HepG2 (cell line): ENCODE data around the gene LZTR1. TPM values are rescaled to one million over a fixed set of nuclear protein-coding genes. Genes with fewer than 3 reads are reported as not detected.

ENCODE experiments used
- ATF7 ChIP-seq, 2 experiments: fragments of 450-650 bp in 1 of 2; sonication (generic) in 1 of 2; formaldehyde crosslinking in 1 of 2; IDR thresholded peaks; 2 replicates each; pipeline versions ENCODE4 v1.4.0 to v1.6.1; 2016 to 2020; ENCODE audit warnings: antibody characterized with exemption in 1 of 2, mild to moderate bottlenecking in 1 of 2, missing genetic modification reagents in 1 of 2
- BRD4 ChIP-seq: sonication (generic); formaldehyde crosslinking; IDR thresholded peaks from 2 replicates; pipeline ENCODE4 v1.4.0; 2020; ENCODE audit warnings: missing genetic modification reagents
- CREM ChIP-seq, 2 experiments: sonication (generic) in 1 of 2; formaldehyde crosslinking in 1 of 2; IDR thresholded peaks; 2 replicates each; pipeline versions ENCODE4 v1.4.0 to v1.6.1; 2016 to 2020; ENCODE audit warnings: antibody characterized with exemption in 1 of 2, mild to moderate bottlenecking in 1 of 2, missing genetic modification reagents in 1 of 2
- EP300 ChIP-seq, 3 experiments: sonication (generic) in 1 of 3; formaldehyde crosslinking in 1 of 3; IDR thresholded peaks; 2 replicates each; pipeline versions ENCODE4 v1.5.1 to v1.6.1; 2011 to 2020; ENCODE audit warnings: low read depth in 2 of 3, low read length in 2 of 3, borderline replicate concordance in 1 of 3, improper control_type of control experiment in 1 of 3, mild to moderate bottlenecking in 1 of 3, missing genetic modification reagents in 1 of 3, moderate library complexity in 1 of 3
- ETV5 ChIP-seq: IDR thresholded peaks from 2 replicates; pipeline ENCODE4 v1.6.1; 2018; ENCODE audit warnings: missing biosample characterization, missing genetic modification reagents, inconsistent platforms, borderline replicate concordance
- MAFK ChIP-seq, 2 experiments: IDR thresholded peaks in 1 of 2; conservative IDR thresholded peaks in 1 of 2; 2 replicates each; pipeline ENCODE4 v1.6.1; 2011; ENCODE audit warnings: improper control_type of control experiment in 2 of 2, low read length in 2 of 2
- MBNL3 ChIP-seq: fragments of 250-450 bp; sonication (Bioruptor Pico); conservative IDR thresholded peaks from 2 replicates; pipeline ENCODE4 v1.8.0; 2022; ENCODE audit warnings: mild to moderate bottlenecking, inconsistent platforms
- RFXANK ChIP-seq: IDR thresholded peaks from 2 replicates; pipeline ENCODE4 v1.6.1; 2016
- ZBTB1 ChIP-seq: sonication (generic); formaldehyde crosslinking; IDR thresholded peaks from 2 replicates; pipeline ENCODE4 v1.4.0; 2020; ENCODE audit warnings: missing genetic modification reagents, borderline replicate concordance
- ZBTB38 ChIP-seq: sonication (generic); formaldehyde crosslinking; IDR thresholded peaks from 2 replicates; pipeline ENCODE4 v1.5.1; 2020; ENCODE audit warnings: mild to moderate bottlenecking, missing genetic modification reagents
- ZFX ChIP-seq: sonication (generic); formaldehyde crosslinking; IDR thresholded peaks from 2 replicates; pipeline ENCODE4 v1.4.0; 2020; ENCODE audit warnings: mild to moderate bottlenecking, low read depth, missing genetic modification reagents, moderate library complexity
- ZNF143 ChIP-seq: sonication (generic); formaldehyde crosslinking; IDR thresholded peaks from 2 replicates; pipeline ENCODE4 v1.4.0; 2020; ENCODE audit warnings: missing genetic modification reagents
- ZNF335 ChIP-seq: sonication (generic); formaldehyde crosslinking; IDR thresholded peaks from 2 replicates; pipeline ENCODE4 v1.4.0; 2020; ENCODE audit warnings: missing genetic modification reagents
- ZNF772 ChIP-seq: sonication (generic); formaldehyde crosslinking; IDR thresholded peaks from 2 replicates; pipeline ENCODE4 v1.5.0; 2020; ENCODE audit warnings: mild to moderate bottlenecking, missing genetic modification reagents
- polyA plus RNA-seq, 8 experiments: library from polyadenylated mRNA; depleted of rRNA in 3 of 8; stranded (reverse) in 7 of 8; unstranded in 1 of 8; fragments of >200 nt; fragmentation: Illumina TruSeq in 4 of 8; extraction: Trizol in 4 of 8; gene quantifications; 2 replicates each; pipeline versions ENCODE4 v1.2.1 to v1.2.3, GENCODE V29; 2011 to 2016; ENCODE audit warnings: low read depth in 4 of 8, missing spikeins in 1 of 8, mixed read lengths in 1 of 8; ENCODE audit not compliant: insufficient read depth in 1 of 8
- total RNA-seq, 5 experiments: library from RNA; depleted of rRNA; stranded (reverse); fragments of >200 nt; fragmentation: Illumina TruSeq; extraction: Trizol; gene quantifications; 2 replicates each; pipeline ENCODE4 v1.2.3, GENCODE V29; 2016; ENCODE audit warnings: low read depth in 1 of 5
- TF ChIP-seq, protein P1 (sequence below): sonication (generic); formaldehyde crosslinking; IDR thresholded peaks from 2 replicates; pipeline ENCODE4 v1.5.0; 2020; ENCODE audit warnings: mild to moderate bottlenecking, missing genetic modification reagents, moderate library complexity
- TF ChIP-seq, protein P2 (sequence below): sonication (generic); formaldehyde crosslinking; IDR thresholded peaks from 2 replicates; pipeline ENCODE4 v1.4.0; 2020; ENCODE audit warnings: mild to moderate bottlenecking, low read depth, missing genetic modification reagents
- TF ChIP-seq, protein P3 (sequence below): sonication (generic); formaldehyde crosslinking; conservative IDR thresholded peaks from 2 replicates; pipeline ENCODE4 v1.4.0; 2020; ENCODE audit warnings: missing genetic modification reagents
- TF ChIP-seq, protein P4 (sequence below): sonication (generic); formaldehyde crosslinking; IDR thresholded peaks from 2 replicates; pipeline ENCODE4 v1.4.0; 2020; ENCODE audit warnings: missing genetic modification reagents
- TF ChIP-seq, protein P5 (sequence below), 2 experiments: fragments of 450-650 bp in 1 of 2; sonication (generic) in 1 of 2; formaldehyde crosslinking; IDR thresholded peaks; 2 replicates each; pipeline versions ENCODE4 v1.5.0 to v1.8.0; 2020 to 2022; ENCODE audit warnings: mild to moderate bottlenecking in 1 of 2, missing genetic modification reagents in 1 of 2

The LZTR1 gene
- total and polyA plus RNA-seq, 2 of the 13 experiments (the other 11 are each of a cell fraction or from before 2014, with no cell fraction given) = 21.8 to 22.4 TPM

DNA sequence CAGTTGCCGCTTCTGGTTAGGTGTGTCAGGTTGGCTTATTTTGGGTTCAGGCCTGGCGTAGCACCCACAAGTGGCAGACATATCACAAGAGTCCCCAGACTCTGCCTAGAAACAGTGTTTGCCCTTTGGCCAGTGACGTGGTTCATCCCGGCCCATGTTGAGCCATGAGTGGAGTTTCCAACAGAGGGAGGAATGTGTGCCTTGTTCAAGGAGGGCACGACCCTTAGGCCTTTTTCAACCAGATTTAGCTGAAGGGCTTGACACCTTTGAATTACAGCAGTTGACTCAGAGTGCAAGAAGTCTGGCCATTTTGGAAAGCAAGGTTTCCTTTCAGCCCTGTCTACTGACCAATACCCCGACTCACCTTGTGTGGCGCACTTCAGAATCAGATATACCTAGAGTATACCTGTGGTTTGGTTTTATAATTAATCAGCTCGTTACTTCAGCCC is 30.1 kb upstream of the LZTR1 start (continued):
- TF ChIP-seq ZBTB38 (CRISPR knock-in tag) = peak; percentile 70
- no peak for TF ChIP-seq ZBTB1 (CRISPR knock-in tag)
- TF ChIP-seq, protein P1, sequence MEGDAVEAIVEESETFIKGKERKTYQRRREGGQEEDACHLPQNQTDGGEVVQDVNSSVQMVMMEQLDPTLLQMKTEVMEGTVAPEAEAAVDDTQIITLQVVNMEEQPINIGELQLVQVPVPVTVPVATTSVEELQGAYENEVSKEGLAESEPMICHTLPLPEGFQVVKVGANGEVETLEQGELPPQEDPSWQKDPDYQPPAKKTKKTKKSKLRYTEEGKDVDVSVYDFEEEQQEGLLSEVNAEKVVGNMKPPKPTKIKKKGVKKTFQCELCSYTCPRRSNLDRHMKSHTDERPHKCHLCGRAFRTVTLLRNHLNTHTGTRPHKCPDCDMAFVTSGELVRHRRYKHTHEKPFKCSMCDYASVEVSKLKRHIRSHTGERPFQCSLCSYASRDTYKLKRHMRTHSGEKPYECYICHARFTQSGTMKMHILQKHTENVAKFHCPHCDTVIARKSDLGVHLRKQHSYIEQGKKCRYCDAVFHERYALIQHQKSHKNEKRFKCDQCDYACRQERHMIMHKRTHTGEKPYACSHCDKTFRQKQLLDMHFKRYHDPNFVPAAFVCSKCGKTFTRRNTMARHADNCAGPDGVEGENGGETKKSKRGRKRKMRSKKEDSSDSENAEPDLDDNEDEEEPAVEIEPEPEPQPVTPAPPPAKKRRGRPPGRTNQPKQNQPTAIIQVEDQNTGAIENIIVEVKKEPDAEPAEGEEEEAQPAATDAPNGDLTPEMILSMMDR (CRISPR knock-in tag) = peak; percentile 43
- TF ChIP-seq EP300 (IDR thresholded peaks at IDR 0.05; ENCODE audit: low read depth in 2 of 2, low read length in 2 of 2) = peak in 1 of 2 experiments; percentile 36; a peak in 1 of 4 replicates
- TF ChIP-seq EP300 (CRISPR knock-in tag; IDR thresholded peaks at IDR 0.05; ENCODE audit: borderline replicate concordance) = no peak
- no peak for TF ChIP-seq ETV5 (CRISPR knock-in tag)
- TF ChIP-seq, protein P2, sequence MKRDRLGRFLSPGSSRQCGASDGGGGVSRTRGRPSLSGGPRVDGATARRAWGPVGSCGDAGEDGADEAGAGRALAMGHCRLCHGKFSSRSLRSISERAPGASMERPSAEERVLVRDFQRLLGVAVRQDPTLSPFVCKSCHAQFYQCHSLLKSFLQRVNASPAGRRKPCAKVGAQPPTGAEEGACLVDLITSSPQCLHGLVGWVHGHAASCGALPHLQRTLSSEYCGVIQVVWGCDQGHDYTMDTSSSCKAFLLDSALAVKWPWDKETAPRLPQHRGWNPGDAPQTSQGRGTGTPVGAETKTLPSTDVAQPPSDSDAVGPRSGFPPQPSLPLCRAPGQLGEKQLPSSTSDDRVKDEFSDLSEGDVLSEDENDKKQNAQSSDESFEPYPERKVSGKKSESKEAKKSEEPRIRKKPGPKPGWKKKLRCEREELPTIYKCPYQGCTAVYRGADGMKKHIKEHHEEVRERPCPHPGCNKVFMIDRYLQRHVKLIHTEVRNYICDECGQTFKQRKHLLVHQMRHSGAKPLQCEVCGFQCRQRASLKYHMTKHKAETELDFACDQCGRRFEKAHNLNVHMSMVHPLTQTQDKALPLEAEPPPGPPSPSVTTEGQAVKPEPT (CRISPR knock-in tag) = no peak
- TF ChIP-seq MAFK (conservative IDR thresholded peaks at IDR 0.05 in 1 of 2, IDR thresholded peaks at IDR 0.05 in 1 of 2; ENCODE audit: low read length in 2 of 2) = no peak
- peak; percentile 92 for TF ChIP-seq RFXANK (CRISPR knock-in tag)
- TF ChIP-seq ATF7 (IDR thresholded peaks at IDR 0.05) = no peak
- TF ChIP-seq ATF7 (CRISPR knock-in tag; IDR thresholded peaks at IDR 0.05) = peak; percentile 61; the same call in 1 of the 2 replicates
- TF ChIP-seq ZNF772 (CRISPR knock-in tag) = 0 out of 2 replicates have a peak, but pooled peaks have one; percentile 36
- TF ChIP-seq ZFX (CRISPR knock-in tag) = peak; percentile 53
- peak; percentile 43; the same call in 1 of the 2 replicates for TF ChIP-seq CREM (IDR thresholded peaks at IDR 0.05)
- no peak for TF ChIP-seq CREM (CRISPR knock-in tag; IDR thresholded peaks at IDR 0.05)
- TF ChIP-seq ZNF143 (CRISPR knock-in tag) = no peak
- TF ChIP-seq BRD4 (CRISPR knock-in tag) = 0 out of 2 replicates have a peak, but pooled peaks have one; percentile 66
- TF ChIP-seq ZNF335 = 0 out of 2 replicates have a peak, but pooled peaks have one; percentile 6
- TF ChIP-seq, protein P3, sequence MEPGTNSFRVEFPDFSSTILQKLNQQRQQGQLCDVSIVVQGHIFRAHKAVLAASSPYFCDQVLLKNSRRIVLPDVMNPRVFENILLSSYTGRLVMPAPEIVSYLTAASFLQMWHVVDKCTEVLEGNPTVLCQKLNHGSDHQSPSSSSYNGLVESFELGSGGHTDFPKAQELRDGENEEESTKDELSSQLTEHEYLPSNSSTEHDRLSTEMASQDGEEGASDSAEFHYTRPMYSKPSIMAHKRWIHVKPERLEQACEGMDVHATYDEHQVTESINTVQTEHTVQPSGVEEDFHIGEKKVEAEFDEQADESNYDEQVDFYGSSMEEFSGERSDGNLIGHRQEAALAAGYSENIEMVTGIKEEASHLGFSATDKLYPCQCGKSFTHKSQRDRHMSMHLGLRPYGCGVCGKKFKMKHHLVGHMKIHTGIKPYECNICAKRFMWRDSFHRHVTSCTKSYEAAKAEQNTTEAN (CRISPR knock-in tag) = 0 out of 2 replicates have a peak, but pooled peaks have one; percentile 46
- TF ChIP-seq MBNL3 (CRISPR knock-in tag) = no peak
- TF ChIP-seq, protein P4, sequence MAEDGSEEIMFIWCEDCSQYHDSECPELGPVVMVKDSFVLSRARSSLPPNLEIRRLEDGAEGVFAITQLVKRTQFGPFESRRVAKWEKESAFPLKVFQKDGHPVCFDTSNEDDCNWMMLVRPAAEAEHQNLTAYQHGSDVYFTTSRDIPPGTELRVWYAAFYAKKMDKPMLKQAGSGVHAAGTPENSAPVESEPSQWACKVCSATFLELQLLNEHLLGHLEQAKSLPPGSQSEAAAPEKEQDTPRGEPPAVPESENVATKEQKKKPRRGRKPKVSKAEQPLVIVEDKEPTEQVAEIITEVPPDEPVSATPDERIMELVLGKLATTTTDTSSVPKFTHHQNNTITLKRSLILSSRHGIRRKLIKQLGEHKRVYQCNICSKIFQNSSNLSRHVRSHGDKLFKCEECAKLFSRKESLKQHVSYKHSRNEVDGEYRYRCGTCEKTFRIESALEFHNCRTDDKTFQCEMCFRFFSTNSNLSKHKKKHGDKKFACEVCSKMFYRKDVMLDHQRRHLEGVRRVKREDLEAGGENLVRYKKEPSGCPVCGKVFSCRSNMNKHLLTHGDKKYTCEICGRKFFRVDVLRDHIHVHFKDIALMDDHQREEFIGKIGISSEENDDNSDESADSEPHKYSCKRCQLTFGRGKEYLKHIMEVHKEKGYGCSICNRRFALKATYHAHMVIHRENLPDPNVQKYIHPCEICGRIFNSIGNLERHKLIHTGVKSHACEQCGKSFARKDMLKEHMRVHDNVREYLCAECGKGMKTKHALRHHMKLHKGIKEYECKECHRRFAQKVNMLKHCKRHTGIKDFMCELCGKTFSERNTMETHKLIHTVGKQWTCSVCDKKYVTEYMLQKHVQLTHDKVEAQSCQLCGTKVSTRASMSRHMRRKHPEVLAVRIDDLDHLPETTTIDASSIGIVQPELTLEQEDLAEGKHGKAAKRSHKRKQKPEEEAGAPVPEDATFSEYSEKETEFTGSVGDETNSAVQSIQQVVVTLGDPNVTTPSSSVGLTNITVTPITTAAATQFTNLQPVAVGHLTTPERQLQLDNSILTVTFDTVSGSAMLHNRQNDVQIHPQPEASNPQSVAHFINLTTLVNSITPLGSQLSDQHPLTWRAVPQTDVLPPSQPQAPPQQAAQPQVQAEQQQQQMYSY (CRISPR knock-in tag) = no peak
- TF ChIP-seq, protein P5, sequence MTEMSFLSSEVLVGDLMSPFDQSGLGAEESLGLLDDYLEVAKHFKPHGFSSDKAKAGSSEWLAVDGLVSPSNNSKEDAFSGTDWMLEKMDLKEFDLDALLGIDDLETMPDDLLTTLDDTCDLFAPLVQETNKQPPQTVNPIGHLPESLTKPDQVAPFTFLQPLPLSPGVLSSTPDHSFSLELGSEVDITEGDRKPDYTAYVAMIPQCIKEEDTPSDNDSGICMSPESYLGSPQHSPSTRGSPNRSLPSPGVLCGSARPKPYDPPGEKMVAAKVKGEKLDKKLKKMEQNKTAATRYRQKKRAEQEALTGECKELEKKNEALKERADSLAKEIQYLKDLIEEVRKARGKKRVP (CRISPR knock-in tag; IDR thresholded peaks at IDR 0.05) = no peak
